H1 (cell line): ENCODE results near the gene LCLAT1. TPM values are rescaled to one million over a fixed set of nuclear protein-coding genes. Genes with fewer than 3 reads are reported as not detected.

Experiments used
- CTCF ChIA-PET: fragments of 300-600 bp; sonication (Branson Sonifier 250); formaldehyde crosslinking; loops from one replicate; lab custom pipeline; 2021; ENCODE audit not compliant: partially characterized antibody; lab: Charles Lee
- POLR2A ChIA-PET: fragments of 300-600 bp; sonication (Branson Sonifier 250); formaldehyde crosslinking; loops from one replicate; lab custom pipeline; 2021; ENCODE audit warnings: inconsistent platforms; ENCODE audit not compliant: partially characterized antibody; lab: Charles Lee
- DNase-seq, 2 experiments: peaks; one replicate each; pipeline versions ENCODE4 v3.0.0 to v3.0.0-alpha.2; 2010 to 2022; ENCODE audit warnings: low spot score in 2 of 2, low read depth in 1 of 2, mixed read lengths in 1 of 2
- FAIRE-seq: peaks from 2 replicates; lab custom pipeline; 2011; peaks lifted over from hg19 to GRCh38; lab: Jason Lieb, UNC
- H2AFZ ChIP-seq: 2 replicates; pipeline ENCODE4 v1.8.1; 2012; ENCODE audit warnings: low read length, inconsistent platforms
- H2AK5ac ChIP-seq: 2 replicates; pipeline ENCODE4 v1.6.1; 2013; ENCODE audit warnings: low read depth, low read length
- H2BK120ac ChIP-seq: replicated peaks from 2 replicates; pipeline ENCODE3; 2013; ENCODE audit warnings: low read depth, low read length, inconsistent platforms
- H2BK12ac ChIP-seq: 2 replicates; pipeline ENCODE4 v1.6.1; 2013; ENCODE audit warnings: low read depth, low read length
- H2BK15ac ChIP-seq: 2 replicates; pipeline ENCODE4 v1.6.1; 2013; ENCODE audit warnings: low read length
- H2BK20ac ChIP-seq: 2 replicates; pipeline ENCODE4 v1.6.1; 2013; ENCODE audit warnings: low read length
- H2BK5ac ChIP-seq: 2 replicates; pipeline ENCODE4 v1.6.1; 2013; ENCODE audit warnings: low read depth, low read length
- H3K14ac ChIP-seq: 2 replicates; pipeline ENCODE4 v1.6.1; 2013; ENCODE audit warnings: inconsistent platforms; ENCODE audit not compliant: insufficient read length
- H3K18ac ChIP-seq: 2 replicates; pipeline ENCODE4 v1.6.1; 2013; ENCODE audit warnings: low read length; ENCODE audit errors: extremely low read depth
- H3K23ac ChIP-seq: 2 replicates; pipeline ENCODE4 v1.6.1; 2013; ENCODE audit warnings: inconsistent platforms; ENCODE audit not compliant: insufficient read length
- H3K23me2 ChIP-seq: 2 replicates; pipeline ENCODE4 v1.6.1; 2013; ENCODE audit warnings: low read depth, low read length
- H3K27ac ChIP-seq: 2 replicates; pipeline ENCODE4 v1.6.1; 2011; ENCODE audit warnings: low read depth, low read length, inconsistent platforms
- H3K27me3 ChIP-seq, 4 experiments: replicated peaks in 1 of 4; 1 replicate in 1 of 4; 2 replicates in 3 of 4; pipeline versions ENCODE4 v1.6.1 to v1.8.1; 2011 to 2013; ENCODE audit warnings: low read length in 3 of 4, mild to moderate bottlenecking in 3 of 4, inconsistent platforms in 2 of 4, mixed read lengths in 2 of 4, moderate library complexity in 1 of 4; ENCODE audit not compliant: control insufficient read depth in 3 of 4, insufficient read depth in 3 of 4; ENCODE audit errors: extremely low read depth in 1 of 4
- H3K36me3 ChIP-seq, 4 experiments: 2 replicates each; pipeline versions ENCODE4 v1.6.1 to v1.8.1; 2011 to 2013; ENCODE audit warnings: mild to moderate bottlenecking in 4 of 4, low read length in 3 of 4, moderate library complexity in 2 of 4, control low read depth in 1 of 4, inconsistent platforms in 1 of 4; ENCODE audit not compliant: insufficient read depth in 4 of 4, control insufficient read depth in 2 of 4
- H3K4ac ChIP-seq: replicated peaks from 2 replicates; pipeline ENCODE3; 2013; ENCODE audit warnings: low read length, low read depth, mixed read lengths, inconsistent platforms; ENCODE audit not compliant: insufficient read length
- H3K4me1 ChIP-seq, 4 experiments: replicated peaks in 1 of 4; 1 replicate in 1 of 4; 2 replicates in 3 of 4; pipeline versions ENCODE4 v1.6.1 to v1.8.1; 2011 to 2013; ENCODE audit warnings: low read length in 3 of 4, inconsistent platforms in 2 of 4, mixed read lengths in 1 of 4; ENCODE audit not compliant: insufficient read depth in 4 of 4, control insufficient read depth in 3 of 4
- H3K4me2 ChIP-seq, 2 experiments: 2 replicates each; pipeline versions ENCODE4 v1.6.1 to v1.8.1; 2011 to 2013; ENCODE audit warnings: low read depth in 2 of 2, low read length in 2 of 2, control low read depth in 1 of 2, inconsistent platforms in 1 of 2, mild to moderate bottlenecking in 1 of 2; ENCODE audit not compliant: insufficient read depth in 1 of 2
- H3K4me3 ChIP-seq, 4 experiments: fragments of 200-600, 300-600 bp in 1 of 4; sonication (generic), shearing (Covaris generic), sonication (Bioruptor Twin) in 1 of 4; 2 replicates each; pipeline versions ENCODE4 v1.5.1 to v1.8.1; 2011 to 2016; ENCODE audit warnings: low read length in 4 of 4, low read depth in 3 of 4, control low read depth in 2 of 4, inconsistent platforms in 2 of 4, mild to moderate bottlenecking in 2 of 4, mixed read lengths in 1 of 4, moderate library complexity in 1 of 4; ENCODE audit not compliant: insufficient read depth in 2 of 4; ENCODE audit errors: extremely low read depth in 1 of 4
- H3K56ac ChIP-seq: replicated peaks from 2 replicates; pipeline ENCODE3; 2013; ENCODE audit warnings: low read depth, mild to moderate bottlenecking, mixed read lengths, low read length, inconsistent platforms; ENCODE audit not compliant: insufficient read length
- H3K79me1 ChIP-seq: 2 replicates; pipeline ENCODE4 v1.6.1; 2013; ENCODE audit warnings: low read depth, low read length, control low read depth
- H3K79me2 ChIP-seq, 2 experiments: 2 replicates each; pipeline versions ENCODE4 v1.6.1 to v1.8.1; 2012 to 2013; ENCODE audit warnings: low read length in 2 of 2, mild to moderate bottlenecking in 2 of 2, inconsistent platforms in 1 of 2; ENCODE audit not compliant: insufficient read depth in 2 of 2, control insufficient read depth in 1 of 2
- H3K9ac ChIP-seq, 4 experiments: replicated peaks in 1 of 4; 1 replicate in 1 of 4; 2 replicates in 3 of 4; pipeline versions ENCODE4 v1.6.1 to v1.8.1; 2011 to 2013; ENCODE audit warnings: low read depth in 3 of 4, low read length in 3 of 4, control low read depth in 2 of 4, mild to moderate bottlenecking in 2 of 4, moderate library complexity in 2 of 4, inconsistent platforms in 1 of 4; ENCODE audit errors: extremely low read depth in 1 of 4
- H3K9me3 ChIP-seq, 2 experiments: 2 replicates each; pipeline versions ENCODE4 v1.6.1 to v1.8.1; 2012 to 2013; ENCODE audit warnings: mild to moderate bottlenecking in 2 of 2, moderate library complexity in 2 of 2, control low read depth in 1 of 2, inconsistent platforms in 1 of 2, low read depth in 1 of 2, low read length in 1 of 2, mixed read lengths in 1 of 2; ENCODE audit not compliant: insufficient read depth in 2 of 2
- H4K20me1 ChIP-seq, 2 experiments: replicated peaks in 1 of 2; 2 replicates each; pipeline versions ENCODE3 to v1.8.1; 2011 to 2013; ENCODE audit warnings: inconsistent platforms in 2 of 2, low read length in 2 of 2, mild to moderate bottlenecking in 1 of 2; ENCODE audit not compliant: insufficient read depth in 2 of 2, control insufficient read depth in 1 of 2
- H4K5ac ChIP-seq: 2 replicates; pipeline ENCODE4 v1.6.1; 2013; ENCODE audit warnings: low read length, low read depth, mixed read lengths, inconsistent platforms; ENCODE audit not compliant: insufficient read length
- H4K8ac ChIP-seq: 2 replicates; pipeline ENCODE4 v1.8.0; 2013; ENCODE audit warnings: mild to moderate bottlenecking, moderate library complexity, low read length, inconsistent platforms; ENCODE audit not compliant: insufficient read depth; ENCODE audit errors: extremely low read depth
- H4K91ac ChIP-seq: replicated peaks from 2 replicates; pipeline ENCODE3; 2013; ENCODE audit warnings: low read length, mixed read lengths, inconsistent platforms; ENCODE audit not compliant: insufficient read length
- ASH2L ChIP-seq: fragments of 200-600, 300-600 bp; sonication (generic); IDR thresholded peaks from one replicate; pipeline ENCODE4 v1.7.1; 2017; ENCODE audit warnings: low read length
- BCL11A ChIP-seq, 2 experiments: IDR thresholded peaks; one replicate each; pipeline ENCODE4 v1.6.1; 2011; ENCODE audit warnings: low read depth in 2 of 2, low read length in 2 of 2, mild to moderate bottlenecking in 2 of 2
- CHD1 ChIP-seq: IDR thresholded peaks from 2 replicates; pipeline ENCODE4 v1.6.1; 2012; ENCODE audit warnings: low read depth, low read length, improper control_type of control experiment
- GABPA ChIP-seq: IDR thresholded peaks from 2 replicates; pipeline ENCODE4 v1.6.1; 2011; ENCODE audit warnings: mild to moderate bottlenecking, low read length, moderate library complexity, borderline replicate concordance; ENCODE audit not compliant: insufficient read depth
- HDAC6 ChIP-seq: IDR thresholded peaks from one replicate; pipeline ENCODE4 v1.7.1; 2012; ENCODE audit warnings: low read depth, mild to moderate bottlenecking, inconsistent platforms, low read length, moderate library complexity
- MAX ChIP-seq: IDR thresholded peaks from 2 replicates; pipeline ENCODE4 v1.6.1; 2012; ENCODE audit warnings: inconsistent platforms
- POLR2A ChIP-seq, 2 experiments: IDR thresholded peaks; 1 replicate in 1 of 2; 2 replicates in 1 of 2; pipeline ENCODE4 v1.6.1; 2011; ENCODE audit warnings: low read depth in 2 of 2, low read length in 2 of 2, mild to moderate bottlenecking in 2 of 2; ENCODE audit errors: control extremely low read depth in 1 of 2
- RBBP5 ChIP-seq: IDR thresholded peaks from 2 replicates; pipeline ENCODE4 v1.7.1; 2012; ENCODE audit warnings: low read depth, mild to moderate bottlenecking, inconsistent platforms, low read length, moderate library complexity, borderline replicate concordance
- SAP30 ChIP-seq: fragments of 300-600 bp; sonication (generic); IDR thresholded peaks from 2 replicates; pipeline ENCODE4 v1.7.1; 2012; ENCODE audit warnings: low read length, moderate library complexity, mild to moderate bottlenecking, inconsistent platforms; ENCODE audit not compliant: insufficient read depth, insufficient replicate concordance
- WGBS, 2 experiments: shearing (Covaris generic) in 1 of 2; methylation state at CpG; one replicate each; pipeline versions ENCODE4 v1.1.6 to v1.1.7; 2013 to 2015; ENCODE audit warnings: low lambda C conversion rate in 2 of 2, mixed read lengths in 2 of 2, inconsistent platforms in 1 of 2, low coverage in 1 of 2, missing lambda C conversion rate in 1 of 2; ENCODE audit not compliant: insufficient replicate concordance in 2 of 2, insufficient coverage in 1 of 2, insufficient read length in 1 of 2; ENCODE audit errors: extremely low coverage in 1 of 2, missing lambda C conversion rate in 1 of 2; 5-methylcytosine and 5-hydroxymethylcytosine counted together
- polyA plus RNA-seq, 7 experiments: library from polyadenylated mRNA; depleted of rRNA in 3 of 7; stranded (reverse) in 5 of 7; unstranded in 2 of 7; fragments of >200 nt in 5 of 7; fragments of 200-250 nt in 2 of 7; gene quantifications; 1 replicate in 5 of 7; 2 replicates in 1 of 7; 4 replicates in 1 of 7; pipeline versions ENCODE4 v1.2.1 to v1.2.3, GENCODE V29; 2011 to 2013; ENCODE audit warnings: missing spikeins in 2 of 7, mixed read lengths in 2 of 7
- total RNA-seq: library from RNA; stranded (reverse); fragmentation: NEBNext Ultra II Directional; extraction: Animal tissue kit (Norgen Biotek cat#: 25700); gene quantifications from 2 replicates; pipeline ENCODE4 v1.2.1, GENCODE V29; 2021

LCLAT1 gene
- total and polyA plus RNA-seq, 2 of the 8 experiments (the other 6 are each of a cell fraction or from before 2014, with no cell fraction given), result 7.6 to 22.0 TPM

- Histone ChIP-seq H3K4me2 (no peak overlapping the region), H4K8ac (no peak overlapping the region; the same call in 1 of the 2 replicates), H3K4me3 (no peak overlapping the region), H3K14ac (no peak overlapping the region), H3K18ac (no peak overlapping the region), H3K27ac (no peak overlapping the region), H3K79me1 (no peaks in the 10 kb centered on the region), H3K9me3 (no peaks in the 10 kb centered on the region), H2BK15ac (no peak overlapping the region), H2AFZ (no peak overlapping the region), H3K4me1 (peaks cover 0 to under 1% (median 0%) of the 10 kb centered on the region in 4 experiments; a peak in 1 of 7 replicates), H2BK12ac (no peak overlapping the region), H2AK5ac (no peak overlapping the region), H3K23me2 (no peaks in the 10 kb centered on the region), H3K4ac (no peak overlapping the region), H2BK120ac (no peak overlapping the region), H4K91ac (no peak overlapping the region), H3K79me2 (no peaks in the 10 kb centered on the region), H4K5ac (no peak overlapping the region), H3K56ac (no peak overlapping the region), H3K23ac (no peak overlapping the region), H3K9ac (no peak overlapping the region), H2BK5ac (no peak overlapping the region), H3K27me3 (no peaks in the 10 kb centered on the region), H3K36me3 (no peaks in the 10 kb centered on the region), H4K20me1 (no peaks in the 10 kb centered on the region), H2BK20ac (no peak overlapping the region)
- no peak for FAIRE-seq
- 97% methylated on average over 5 of the region's 5 CpGs; no CpG with 5 or more reads in 1 of the 2 experiments for WGBS, 2 experiments
- ChIA-PET POLR2A (interaction anchor here (2.4 kb wide), 1 partner anchor 10 kb away, joined by 7 read pairs; no protein-coding TSS in a partner anchor), CTCF (interaction anchor here (0.9 to 1.8 kb wide), 5 partner anchors 10 to 457 kb away, joined by 3 to 6 read pairs (median 5); no protein-coding TSS in a partner anchor)
- TF ChIP-seq MAX (no peak), POLR2A (IDR thresholded peaks at IDR 0.05; ENCODE audit: control extremely low read depth in 1 of 2, low read depth in 2 of 2, low read length in 2 of 2) (no peak), GABPA (no peak), RBBP5 (no peak), BCL11A (IDR thresholded peaks at IDR 0.05; ENCODE audit: low read depth in 2 of 2, low read length in 2 of 2) (no peak), ASH2L (no peak), CHD1 (no peak), HDAC6 (no peak), SAP30 (no peak)
- no peak for DNase-seq
Observed at GRCh38 chr2:30621836-30622235, 174.8 kb downstream of the LCLAT1 start.
